Neutrophil (primary cell): ENCODE results near the gene CERK.

Experiments
- H3K27ac ChIP-seq: fragments of 200-600 bp; sonication (generic); 2 replicates; pipeline ENCODE4 v1.5.1; 2016; ENCODE audit warnings: mild to moderate bottlenecking, moderate library complexity
- H3K27me3 ChIP-seq: fragments of 200-600 bp; sonication (generic); 2 replicates; pipeline ENCODE4 v1.6.0; 2016; ENCODE audit warnings: mild to moderate bottlenecking
- H3K36me3 ChIP-seq: fragments of 200-600 bp; sonication (generic); 2 replicates; pipeline ENCODE4 v1.5.1; 2017
- H3K4me1 ChIP-seq, 2 experiments: fragments of 200-600 bp in 1 of 2; sonication (generic) in 1 of 2; 1 replicate in 1 of 2; 2 replicates in 1 of 2; pipeline versions ENCODE4 v1.5.1 to v1.6.1; 2013 to 2016; ENCODE audit warnings: low read depth in 1 of 2, low read length in 1 of 2, mild to moderate bottlenecking in 1 of 2, moderate library complexity in 1 of 2; ENCODE audit not compliant: control insufficient read depth in 1 of 2, insufficient read depth in 1 of 2
- H3K4me3 ChIP-seq, 2 experiments: fragments of 200-600 bp in 1 of 2; sonication (generic) in 1 of 2; 1 replicate in 1 of 2; 2 replicates in 1 of 2; pipeline ENCODE4 v1.5.1; 2013 to 2016; ENCODE audit warnings: low read depth in 1 of 2, low read length in 1 of 2, mild to moderate bottlenecking in 1 of 2, moderate library complexity in 1 of 2
- H3K9me3 ChIP-seq: fragments of 200-600 bp; sonication (generic); 2 replicates; pipeline ENCODE4 v1.5.1; 2016
- CTCF ChIP-seq: fragments of 200-600 bp; sonication (generic); IDR thresholded peaks from 2 replicates; pipeline ENCODE4 v1.5.1; 2016; ENCODE audit warnings: antibody characterized with exemption

CERK gene

GRCh38 chr22:46741974-46742519 is 4.0 kb upstream of the CERK start:
- H3K4me3 ChIP-seq = no peak overlapping the region
- no peak overlapping the region for H3K27ac ChIP-seq
- H3K4me1 ChIP-seq = peaks cover 13 to 14% of the 10 kb centered on the region in 2 experiments
- no peaks in the 10 kb centered on the region for H3K9me3 ChIP-seq
- TF ChIP-seq CTCF = no peak
- no peaks in the 10 kb centered on the region for H3K36me3 ChIP-seq
- no peaks in the 10 kb centered on the region for H3K27me3 ChIP-seq

- Histone ChIP-seq H3K4me1 (peaks cover 22 to 23% of the 10 kb centered on the region in 2 experiments), H3K36me3 (no peaks in the 10 kb centered on the region), H3K27me3 (no peaks in the 10 kb centered on the region), H3K27ac (no peak overlapping the region), H3K9me3 (no peaks in the 10 kb centered on the region), H3K4me3 (no peak overlapping the region)
- TF ChIP-seq CTCF = no peak
Observed at GRCh38 chr22:46740910-46741780, 3.1 kb upstream of the CERK start.

- Histone ChIP-seq H3K27ac (peak overlapping the region; percentile 97), H3K4me1 (peaks cover 41 to 42% of the 10 kb centered on the region in 2 experiments), H3K36me3 (no peaks in the 10 kb centered on the region), H3K27me3 (no peaks in the 10 kb centered on the region), H3K9me3 (no peaks in the 10 kb centered on the region), H3K4me3 (peak overlapping the region; percentile 69 to 80)
- no peak for TF ChIP-seq CTCF
Observed at GRCh38 chr22:46739094-46739870, 1.2 kb upstream of the CERK start.

- TF ChIP-seq CTCF = no peak
- no peaks in the 10 kb centered on the region for H3K27me3 ChIP-seq
- H3K4me3 ChIP-seq = peak overlapping the region; percentile 69 to 80
- peak overlapping the region; percentile 97 for H3K27ac ChIP-seq
- no peaks in the 10 kb centered on the region for H3K36me3 ChIP-seq
- peaks cover 41 to 42% of the 10 kb centered on the region in 2 experiments for H3K4me1 ChIP-seq
- H3K9me3 ChIP-seq = no peaks in the 10 kb centered on the region
Observed at GRCh38 chr22:46738647-46739093, 618 bp upstream of the CERK start.

GRCh38 chr22:46737105-46737975 is 712 bp downstream of the CERK start:
- H3K27me3 ChIP-seq = no peaks in the 10 kb centered on the region
- H3K27ac ChIP-seq = peak overlapping the region; percentile 97
- peaks cover 41 to 42% of the 10 kb centered on the region in 2 experiments for H3K4me1 ChIP-seq
- peak overlapping the region; percentile 80 to 83 for H3K4me3 ChIP-seq
- no peak for TF ChIP-seq CTCF
- H3K36me3 ChIP-seq = no peaks in the 10 kb centered on the region
- no peaks in the 10 kb centered on the region for H3K9me3 ChIP-seq
